GM19099 (cell line): Measurements from ENCODE around the gene DTNB.

Experiments used
- POLR2A ChIP-seq: IDR thresholded peaks from 3 replicates; pipeline ENCODE4 v1.6.1; 2011; ENCODE audit warnings: low read depth; ENCODE audit not compliant: insufficient read length; ENCODE audit errors: extremely low read depth

DTNB gene

GRCh38 chr2:25481381-25482300 is 191.7 kb downstream of the DTNB start:
- no peak for TF ChIP-seq POLR2A

- no peak for TF ChIP-seq POLR2A
These were observed 192.8 kb downstream of the DTNB start for GRCh38 chr2:25480561-25480960.

GRCh38 chr2:25479761-25480160 is 193.6 kb downstream of the DTNB start:
- no peak for TF ChIP-seq POLR2A

GRCh38 chr2:25478736-25479135 is 194.6 kb downstream of the DTNB start:
- no peak for TF ChIP-seq POLR2A

- TF ChIP-seq POLR2A, result no peak
These were observed 199.5 kb downstream of the DTNB start for GRCh38 chr2:25473758-25474340.

GRCh38 chr2:25473131-25473530 is 200.2 kb downstream of the DTNB start:
- no peak for TF ChIP-seq POLR2A

GRCh38 chr2:25470806-25471205 is 202.6 kb downstream of the DTNB start:
- no peak for TF ChIP-seq POLR2A

- TF ChIP-seq POLR2A, result no peak
These were observed 205.6 kb downstream of the DTNB start for GRCh38 chr2:25467743-25468142.

- TF ChIP-seq POLR2A, result no peak
These were observed 211.4 kb downstream of the DTNB start for GRCh38 chr2:25462021-25462420.

- TF ChIP-seq POLR2A, result no peak
These were observed 213.0 kb downstream of the DTNB start for GRCh38 chr2:25460261-25460905.

GRCh38 chr2:25454824-25455611 is 218.4 kb downstream of the DTNB start:
- TF ChIP-seq POLR2A, result no peak

GRCh38 chr2:25453199-25453905 is 220.0 kb downstream of the DTNB start:
- TF ChIP-seq POLR2A, result no peak

GRCh38 chr2:25448808-25449207 is 224.6 kb downstream of the DTNB start:
- no peak for TF ChIP-seq POLR2A

GRCh38 chr2:25447018-25447417 is 226.4 kb downstream of the DTNB start:
- no peak for TF ChIP-seq POLR2A
